NK-92 (cell line): Measurements from ENCODE around the gene RAD17.
"Not testable (repeated sequence)": the region's sequence is repeated elsewhere in the genome, so short reads cannot be mapped to it uniquely, and the experiment has no call there.

Experiments used
- DNase-seq: peaks from one replicate; lab custom pipeline; 2025; ENCODE audit not compliant: unreplicated experiment; lab: John Stamatoyannopoulos, UW

RAD17 gene

GRCh38 chr5:69369340-69370121, at the start of gene RAD17, which contains the start of the genes AK6 and TAF9:
RAD17 (plus strand) TSS chr5:69369818; CDS start chr5:69372209, 2,391 bp downstream.
AK6 (minus strand) TSS chr5:69369520; CDS start chr5:69369490, 30 bp downstream.
TAF9 (minus strand) TSS chr5:69369520; CDS start chr5:69365737, 3,783 bp downstream.
- DNase-seq, result peak; percentile 75

- no peak for DNase-seq
Measured at GRCh38 chr5:69326365-69326764, 43.3 kb upstream of the RAD17 start.

- DNase-seq, result no peak
Measured at GRCh38 chr5:69329905-69330489, 39.6 kb upstream of the RAD17 start.

- DNase-seq, result no peak
Measured at GRCh38 chr5:69331528-69332445, 37.8 kb upstream of the RAD17 start.

- not testable (repeated sequence) for DNase-seq
Measured at GRCh38 chr5:69333668-69334315, 35.8 kb upstream of the RAD17 start.

- DNase-seq, result no peak
Measured at GRCh38 chr5:69334793-69335268, 34.8 kb upstream of the RAD17 start.

- no peak for DNase-seq
Measured at GRCh38 chr5:69335341-69335935, 34.2 kb upstream of the RAD17 start.

- no peak for DNase-seq
Measured at GRCh38 chr5:69341520-69342161, 28.0 kb upstream of the RAD17 start.

- DNase-seq, result no peak
Measured at GRCh38 chr5:69343083-69343482, 26.5 kb upstream of the RAD17 start.

- DNase-seq, result no peak
Measured at GRCh38 chr5:69350664-69351063, 19.0 kb upstream of the RAD17 start.

GRCh38 chr5:69359699-69360098, 9.9 kb upstream of the RAD17 start:
- no peak for DNase-seq

GRCh38 chr5:69360442-69360841, 9.2 kb upstream of the RAD17 start:
- DNase-seq, result no peak

- DNase-seq, result no peak
Measured at GRCh38 chr5:69364414-69364813, 5.2 kb upstream of the RAD17 start.

GRCh38 chr5:69364850-69365249, 4.8 kb upstream of the RAD17 start:
- no peak for DNase-seq

GRCh38 chr5:69367697-69368279, 1.8 kb upstream of the RAD17 start:
- no peak for DNase-seq

- DNase-seq, result no peak
Measured at GRCh38 chr5:69368458-69369339, 919 bp upstream of the RAD17 start.

GRCh38 chr5:69370335-69370734, 717 bp downstream of the RAD17 start:
- DNase-seq, result not testable (repeated sequence)

GRCh38 chr5:69372394-69372793, 2.8 kb downstream of the RAD17 start:
- no peak for DNase-seq
